K562 (cell line): ENCODE results near the gene MSS51. TPM values are rescaled to one million over a fixed set of nuclear protein-coding genes. Genes with fewer than 3 reads are reported as not detected.

Experiments used
- CBX1 ChIP-seq: sonication (generic); IDR thresholded peaks from 2 replicates; pipeline ENCODE4 v1.6.1; 2016; ENCODE audit warnings: antibody characterized with exemption, low read depth, mild to moderate bottlenecking
- CHD4 ChIP-seq: fragments of 200-600 bp; sonication (generic); IDR thresholded peaks from 3 replicates; pipeline ENCODE4 v1.6.1; 2012; ENCODE audit warnings: low read depth, mild to moderate bottlenecking, mixed read lengths, low read length, inconsistent platforms; ENCODE audit not compliant: insufficient read depth, insufficient replicate concordance, poor library complexity, severe bottlenecking
- MAFG ChIP-seq: fragments of 450-650 bp; conservative IDR thresholded peaks from 2 replicates; pipeline ENCODE4 v1.6.1; 2016; ENCODE audit warnings: missing genetic modification characterization, missing compliant biosample characterization
- NR4A1 ChIP-seq, 2 experiments: fragments of 250-450 bp in 1 of 2; fragments of 450-650 bp in 1 of 2; sonication (Bioruptor Pico) in 1 of 2; IDR thresholded peaks; 2 replicates each; pipeline versions ENCODE4 v1.4.0 to v1.6.1; 2016 to 2020; ENCODE audit warnings: mild to moderate bottlenecking in 2 of 2, missing compliant biosample characterization in 1 of 2, missing genetic modification characterization in 1 of 2, moderate library complexity in 1 of 2
- PHTF2 ChIP-seq: fragments of 250-450 bp; sonication (Bioruptor Pico); IDR thresholded peaks from 2 replicates; pipeline ENCODE4 v1.5.0; 2021; ENCODE audit warnings: mild to moderate bottlenecking
- ZNF311 ChIP-seq: fragments of 250-450 bp; sonication (Bioruptor Pico); IDR thresholded peaks from 2 replicates; pipeline ENCODE4 v1.4.0; 2020; ENCODE audit warnings: mild to moderate bottlenecking, moderate library complexity
- ZNF76 ChIP-seq: fragments of 250-450 bp; sonication (Bioruptor Pico); IDR thresholded peaks from 2 replicates; pipeline ENCODE4 v1.4.0; 2020; ENCODE audit warnings: mild to moderate bottlenecking, moderate library complexity, borderline replicate concordance
- ZSCAN29 ChIP-seq: fragments of 450-650 bp; IDR thresholded peaks from 2 replicates; pipeline ENCODE4 v1.6.1; 2017
- polyA plus RNA-seq, 8 experiments: library from polyadenylated mRNA; depleted of rRNA in 4 of 8; stranded (reverse) in 5 of 8; unstranded in 3 of 8; fragments of >200 nt; fragmentation: Nextera tagmentation in 2 of 8; fragmentation: Illumina TruSeq in 1 of 8; extraction: Ambion mirVana in 2 of 8; extraction: Trizol in 1 of 8; gene quantifications; 2 replicates each; pipeline versions ENCODE4 v1.2.1 to v1.2.3, GENCODE V29; 2011 to 2014; ENCODE audit warnings: inconsistent platforms in 1 of 8, missing spikeins in 1 of 8
- total RNA-seq, 7 experiments: library from RNA; depleted of rRNA in 6 of 7; stranded (reverse); fragments of >200 nt in 6 of 7; fragmentation: Illumina TruSeq in 2 of 7; extraction: Trizol in 2 of 7; gene quantifications; 2 replicates each; pipeline versions ENCODE4 v1.2.1 to v1.2.3, GENCODE V29; 2011 to 2021; ENCODE audit warnings: low replicate concordance in 1 of 7
- TF ChIP-seq, protein P1 (sequence below): fragments of 250-450 bp; sonication (Bioruptor Pico); IDR thresholded peaks from 2 replicates; pipeline ENCODE4 v1.5.0; 2022; ENCODE audit warnings: mild to moderate bottlenecking
- TF ChIP-seq, protein P2 (sequence below): fragments of 450-650 bp; IDR thresholded peaks from 2 replicates; pipeline ENCODE4 v1.6.1; 2016; ENCODE audit warnings: borderline replicate concordance
- TF ChIP-seq, protein P3 (sequence below): fragments of 450-650 bp; formaldehyde crosslinking; IDR thresholded peaks from 2 replicates; pipeline ENCODE4 v1.4.0; 2020; ENCODE audit warnings: mild to moderate bottlenecking, moderate library complexity
- TF ChIP-seq, protein P4 (sequence below): sonication (generic); formaldehyde crosslinking; IDR thresholded peaks from 2 replicates; pipeline ENCODE4 v1.9.0; 2022; ENCODE audit warnings: mild to moderate bottlenecking, missing genetic modification reagents
- TF ChIP-seq, protein P5 (sequence below): fragments of 200-800 bp; sonication (Bioruptor generic); IDR thresholded peaks from 2 replicates; pipeline ENCODE4 v1.6.1; 2016; ENCODE audit warnings: missing genetic modification characterization, missing compliant biosample characterization

The MSS51 gene
- total and polyA plus RNA-seq, 9 of the 15 experiments (the other 6 are each of a cell fraction or from before 2014, with no cell fraction given): 0.28 to 1.8 (median 1.2) TPM

DNA sequence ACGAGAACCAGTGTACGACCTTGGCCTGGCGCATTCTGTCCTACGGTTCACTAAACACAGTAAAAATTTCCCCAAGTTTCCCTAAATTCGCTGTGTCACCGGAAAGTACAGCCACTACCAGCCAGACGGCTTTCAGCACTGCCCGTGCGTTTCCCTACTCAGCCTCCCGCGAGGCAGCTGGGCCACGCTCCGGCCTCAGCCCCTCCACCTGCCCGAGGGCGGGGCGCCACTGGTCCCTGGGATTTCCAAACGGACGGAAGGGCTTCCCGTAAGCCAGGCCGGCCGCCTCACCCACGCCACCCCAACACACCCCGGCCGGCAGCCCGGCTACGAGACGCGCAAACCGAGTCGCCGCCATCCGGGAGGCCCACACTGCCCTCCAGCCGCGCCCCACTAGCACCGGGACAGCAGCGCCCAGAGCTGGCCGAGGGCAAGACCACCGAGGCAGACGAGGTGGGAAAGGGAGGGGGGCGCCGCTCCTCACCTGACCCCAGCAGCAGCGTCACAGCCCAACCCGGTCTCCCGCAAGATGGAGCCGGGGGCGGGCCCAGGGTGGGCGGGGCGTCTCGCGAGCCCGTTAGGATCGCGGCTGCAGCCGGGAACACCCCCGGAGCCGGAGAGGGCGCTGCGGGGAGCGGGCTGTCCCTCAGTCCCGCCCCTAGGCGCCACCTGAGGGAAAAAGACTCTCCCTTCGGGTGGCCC lies 19.7 kb downstream of the MSS51 start, which contains the start of gene ANXA7 (continued):
- TF ChIP-seq, protein P1, sequence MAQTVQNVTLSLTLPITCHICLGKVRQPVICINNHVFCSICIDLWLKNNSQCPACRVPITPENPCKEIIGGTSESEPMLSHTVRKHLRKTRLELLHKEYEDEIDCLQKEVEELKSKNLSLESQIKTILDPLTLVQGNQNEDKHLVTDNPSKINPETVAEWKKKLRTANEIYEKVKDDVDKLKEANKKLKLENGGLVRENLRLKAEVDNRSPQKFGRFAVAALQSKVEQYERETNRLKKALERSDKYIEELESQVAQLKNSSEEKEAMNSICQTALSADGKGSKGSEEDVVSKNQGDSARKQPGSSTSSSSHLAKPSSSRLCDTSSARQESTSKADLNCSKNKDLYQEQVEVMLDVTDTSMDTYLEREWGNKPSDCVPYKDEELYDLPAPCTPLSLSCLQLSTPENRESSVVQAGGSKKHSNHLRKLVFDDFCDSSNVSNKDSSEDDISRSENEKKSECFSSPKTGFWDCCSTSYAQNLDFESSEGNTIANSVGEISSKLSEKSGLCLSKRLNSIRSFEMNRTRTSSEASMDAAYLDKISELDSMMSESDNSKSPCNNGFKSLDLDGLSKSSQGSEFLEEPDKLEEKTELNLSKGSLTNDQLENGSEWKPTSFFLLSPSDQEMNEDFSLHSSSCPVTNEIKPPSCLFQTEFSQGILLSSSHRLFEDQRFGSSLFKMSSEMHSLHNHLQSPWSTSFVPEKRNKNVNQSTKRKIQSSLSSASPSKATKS (CRISPR knock-in tag): no peak
- TF ChIP-seq, protein P2, sequence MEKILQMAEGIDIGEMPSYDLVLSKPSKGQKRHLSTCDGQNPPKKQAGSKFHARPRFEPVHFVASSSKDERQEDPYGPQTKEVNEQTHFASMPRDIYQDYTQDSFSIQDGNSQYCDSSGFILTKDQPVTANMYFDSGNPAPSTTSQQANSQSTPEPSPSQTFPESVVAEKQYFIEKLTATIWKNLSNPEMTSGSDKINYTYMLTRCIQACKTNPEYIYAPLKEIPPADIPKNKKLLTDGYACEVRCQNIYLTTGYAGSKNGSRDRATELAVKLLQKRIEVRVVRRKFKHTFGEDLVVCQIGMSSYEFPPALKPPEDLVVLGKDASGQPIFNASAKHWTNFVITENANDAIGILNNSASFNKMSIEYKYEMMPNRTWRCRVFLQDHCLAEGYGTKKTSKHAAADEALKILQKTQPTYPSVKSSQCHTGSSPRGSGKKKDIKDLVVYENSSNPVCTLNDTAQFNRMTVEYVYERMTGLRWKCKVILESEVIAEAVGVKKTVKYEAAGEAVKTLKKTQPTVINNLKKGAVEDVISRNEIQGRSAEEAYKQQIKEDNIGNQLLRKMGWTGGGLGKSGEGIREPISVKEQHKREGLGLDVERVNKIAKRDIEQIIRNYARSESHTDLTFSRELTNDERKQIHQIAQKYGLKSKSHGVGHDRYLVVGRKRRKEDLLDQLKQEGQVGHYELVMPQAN: peak; percentile 97
- no peak for TF ChIP-seq ZNF311 (CRISPR knock-in tag)
- peak; percentile 92 for TF ChIP-seq MAFG (tag)
- TF ChIP-seq CHD4: no peak
- TF ChIP-seq, protein P3, sequence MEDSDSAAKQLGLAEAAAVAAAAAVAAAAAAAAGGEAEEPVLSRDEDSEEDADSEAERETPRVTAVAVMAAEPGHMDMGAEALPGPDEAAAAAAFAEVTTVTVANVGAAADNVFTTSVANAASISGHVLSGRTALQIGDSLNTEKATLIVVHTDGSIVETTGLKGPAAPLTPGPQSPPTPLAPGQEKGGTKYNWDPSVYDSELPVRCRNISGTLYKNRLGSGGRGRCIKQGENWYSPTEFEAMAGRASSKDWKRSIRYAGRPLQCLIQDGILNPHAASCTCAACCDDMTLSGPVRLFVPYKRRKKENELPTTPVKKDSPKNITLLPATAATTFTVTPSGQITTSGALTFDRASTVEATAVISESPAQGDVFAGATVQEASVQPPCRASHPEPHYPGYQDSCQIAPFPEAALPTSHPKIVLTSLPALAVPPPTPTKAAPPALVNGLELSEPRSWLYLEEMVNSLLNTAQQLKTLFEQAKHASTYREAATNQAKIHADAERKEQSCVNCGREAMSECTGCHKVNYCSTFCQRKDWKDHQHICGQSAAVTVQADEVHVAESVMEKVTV (CRISPR knock-in tag): no peak
- TF ChIP-seq CBX1: peak; percentile 52; the same call in 1 of the 2 replicates
- TF ChIP-seq NR4A1 (CRISPR knock-in tag; IDR thresholded peaks at IDR 0.05): no peak
- no peak for TF ChIP-seq NR4A1 (tag; IDR thresholded peaks at IDR 0.05)
- no peak for TF ChIP-seq ZSCAN29
- TF ChIP-seq, protein P4, sequence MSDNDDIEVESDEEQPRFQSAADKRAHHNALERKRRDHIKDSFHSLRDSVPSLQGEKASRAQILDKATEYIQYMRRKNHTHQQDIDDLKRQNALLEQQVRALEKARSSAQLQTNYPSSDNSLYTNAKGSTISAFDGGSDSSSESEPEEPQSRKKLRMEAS (CRISPR knock-in tag): peak; percentile 86
- no peak for TF ChIP-seq PHTF2 (CRISPR knock-in tag)
- no peak for TF ChIP-seq ZNF76
- TF ChIP-seq, protein P5, sequence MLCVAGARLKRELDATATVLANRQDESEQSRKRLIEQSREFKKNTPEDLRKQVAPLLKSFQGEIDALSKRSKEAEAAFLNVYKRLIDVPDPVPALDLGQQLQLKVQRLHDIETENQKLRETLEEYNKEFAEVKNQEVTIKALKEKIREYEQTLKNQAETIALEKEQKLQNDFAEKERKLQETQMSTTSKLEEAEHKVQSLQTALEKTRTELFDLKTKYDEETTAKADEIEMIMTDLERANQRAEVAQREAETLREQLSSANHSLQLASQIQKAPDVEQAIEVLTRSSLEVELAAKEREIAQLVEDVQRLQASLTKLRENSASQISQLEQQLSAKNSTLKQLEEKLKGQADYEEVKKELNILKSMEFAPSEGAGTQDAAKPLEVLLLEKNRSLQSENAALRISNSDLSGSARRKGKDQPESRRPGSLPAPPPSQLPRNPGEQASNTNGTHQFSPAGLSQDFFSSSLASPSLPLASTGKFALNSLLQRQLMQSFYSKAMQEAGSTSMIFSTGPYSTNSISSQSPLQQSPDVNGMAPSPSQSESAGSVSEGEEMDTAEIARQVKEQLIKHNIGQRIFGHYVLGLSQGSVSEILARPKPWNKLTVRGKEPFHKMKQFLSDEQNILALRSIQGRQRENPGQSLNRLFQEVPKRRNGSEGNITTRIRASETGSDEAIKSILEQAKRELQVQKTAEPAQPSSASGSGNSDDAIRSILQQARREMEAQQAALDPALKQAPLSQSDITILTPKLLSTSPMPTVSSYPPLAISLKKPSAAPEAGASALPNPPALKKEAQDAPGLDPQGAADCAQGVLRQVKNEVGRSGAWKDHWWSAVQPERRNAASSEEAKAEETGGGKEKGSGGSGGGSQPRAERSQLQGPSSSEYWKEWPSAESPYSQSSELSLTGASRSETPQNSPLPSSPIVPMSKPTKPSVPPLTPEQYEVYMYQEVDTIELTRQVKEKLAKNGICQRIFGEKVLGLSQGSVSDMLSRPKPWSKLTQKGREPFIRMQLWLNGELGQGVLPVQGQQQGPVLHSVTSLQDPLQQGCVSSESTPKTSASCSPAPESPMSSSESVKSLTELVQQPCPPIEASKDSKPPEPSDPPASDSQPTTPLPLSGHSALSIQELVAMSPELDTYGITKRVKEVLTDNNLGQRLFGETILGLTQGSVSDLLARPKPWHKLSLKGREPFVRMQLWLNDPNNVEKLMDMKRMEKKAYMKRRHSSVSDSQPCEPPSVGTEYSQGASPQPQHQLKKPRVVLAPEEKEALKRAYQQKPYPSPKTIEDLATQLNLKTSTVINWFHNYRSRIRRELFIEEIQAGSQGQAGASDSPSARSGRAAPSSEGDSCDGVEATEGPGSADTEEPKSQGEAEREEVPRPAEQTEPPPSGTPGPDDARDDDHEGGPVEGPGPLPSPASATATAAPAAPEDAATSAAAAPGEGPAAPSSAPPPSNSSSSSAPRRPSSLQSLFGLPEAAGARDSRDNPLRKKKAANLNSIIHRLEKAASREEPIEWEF: no peak
